ENCODE results near the gene ECD. TPM values are rescaled to one million over a fixed set of nuclear protein-coding genes. Genes with fewer than 3 reads are reported as not detected.

The ECD gene
- polyA plus RNA-seq, 3 donors: 14.1 to 20.2 (median 16.7) TPM

DNA sequence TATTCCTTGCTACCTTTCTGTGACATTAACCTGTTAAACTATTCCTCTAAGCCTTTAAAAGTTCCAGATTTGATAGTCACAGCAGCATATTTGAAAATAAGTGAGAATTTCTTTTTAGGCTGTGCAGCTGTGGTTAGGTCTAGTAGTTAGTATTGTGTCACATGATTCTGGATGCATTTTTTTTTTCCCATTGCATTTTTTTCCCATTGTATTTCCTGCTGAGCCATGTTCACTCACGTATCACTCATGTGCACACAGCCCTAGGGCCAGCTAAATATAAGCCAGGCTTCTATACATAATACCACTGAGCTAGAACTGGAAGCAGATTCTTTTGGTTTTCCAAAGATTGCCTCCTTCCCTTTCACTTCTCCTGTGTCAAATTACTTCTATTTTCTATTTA lies 41.9 kb upstream of the ECD start:
- intact Hi-C loops (cut with micrococcal nuclease): no loop called here
- H3K4me1 Mint-ChIP-seq: no peaks in the 10 kb centered on the region
- H3K79me2 ChIP-seq (ENCODE audit: insufficient read depth, low read length): no peaks in the 10 kb centered on the region
- H2AFZ ChIP-seq (ENCODE audit: insufficient read depth, low read depth, low read length, poor library complexity, severe bottlenecking): no peak overlapping the region
- WGBS (ENCODE audit: insufficient coverage): 44% methylated on average over 1 of the region's 1 CpG
- H3K27me3 ChIP-seq (ENCODE audit: control insufficient read depth in 2 of 2, insufficient read depth in 2 of 2, low read length in 2 of 2): no peaks in the 10 kb centered on the region
- H3K9ac ChIP-seq (ENCODE audit: insufficient read depth, low read length, poor library complexity, severe bottlenecking): no peak overlapping the region
- peaks cover 13 to 47% of the 10 kb centered on the region in 2 donors for H3K36me3 ChIP-seq (replicated peaks in 1 of 2; ENCODE audit: control insufficient read depth in 1 of 2, insufficient read depth in 2 of 2, low read length in 2 of 2)
- no peak overlapping the region for H3K4me3 Mint-ChIP-seq
- H3K27me3 Mint-ChIP-seq (ENCODE audit: low read depth in 3 of 3): no peaks in the 10 kb centered on the region
- no peaks in the 10 kb centered on the region for H3K9me3 ChIP-seq (replicated peaks in 1 of 2; ENCODE audit: control insufficient read depth in 1 of 2, insufficient read depth in 1 of 2, low read length in 2 of 2)
- no peak overlapping the region for H3K27ac ChIP-seq (ENCODE audit: low read depth in 1 of 2, low read length in 2 of 2)
- no peak for DNase-seq
- TF ChIP-seq, protein P1, sequence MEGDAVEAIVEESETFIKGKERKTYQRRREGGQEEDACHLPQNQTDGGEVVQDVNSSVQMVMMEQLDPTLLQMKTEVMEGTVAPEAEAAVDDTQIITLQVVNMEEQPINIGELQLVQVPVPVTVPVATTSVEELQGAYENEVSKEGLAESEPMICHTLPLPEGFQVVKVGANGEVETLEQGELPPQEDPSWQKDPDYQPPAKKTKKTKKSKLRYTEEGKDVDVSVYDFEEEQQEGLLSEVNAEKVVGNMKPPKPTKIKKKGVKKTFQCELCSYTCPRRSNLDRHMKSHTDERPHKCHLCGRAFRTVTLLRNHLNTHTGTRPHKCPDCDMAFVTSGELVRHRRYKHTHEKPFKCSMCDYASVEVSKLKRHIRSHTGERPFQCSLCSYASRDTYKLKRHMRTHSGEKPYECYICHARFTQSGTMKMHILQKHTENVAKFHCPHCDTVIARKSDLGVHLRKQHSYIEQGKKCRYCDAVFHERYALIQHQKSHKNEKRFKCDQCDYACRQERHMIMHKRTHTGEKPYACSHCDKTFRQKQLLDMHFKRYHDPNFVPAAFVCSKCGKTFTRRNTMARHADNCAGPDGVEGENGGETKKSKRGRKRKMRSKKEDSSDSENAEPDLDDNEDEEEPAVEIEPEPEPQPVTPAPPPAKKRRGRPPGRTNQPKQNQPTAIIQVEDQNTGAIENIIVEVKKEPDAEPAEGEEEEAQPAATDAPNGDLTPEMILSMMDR (IDR thresholded peaks at IDR 0.05): no peak
- H3K4me3 ChIP-seq (replicated peaks in 1 of 3; ENCODE audit: low read depth in 2 of 3, low read length in 3 of 3): no peak overlapping the region
- H3K4me1 ChIP-seq (ENCODE audit: control insufficient read depth in 1 of 2, insufficient read depth in 2 of 2, low read length in 2 of 2): no peaks in the 10 kb centered on the region
- H3K27ac Mint-ChIP-seq: no peak overlapping the region
- H4K20me1 ChIP-seq (ENCODE audit: insufficient read depth, low read length): no peaks in the 10 kb centered on the region
- H3K36me3 Mint-ChIP-seq: peaks cover 39 to 41% of the 10 kb centered on the region in 2 donors
- no peak overlapping the region for H3K4me2 ChIP-seq (replicated peaks; ENCODE audit: extremely low read depth, low read length, poor library complexity, severe bottlenecking)
- H3K9me3 Mint-ChIP-seq: no peaks in the 10 kb centered on the region

DNA sequence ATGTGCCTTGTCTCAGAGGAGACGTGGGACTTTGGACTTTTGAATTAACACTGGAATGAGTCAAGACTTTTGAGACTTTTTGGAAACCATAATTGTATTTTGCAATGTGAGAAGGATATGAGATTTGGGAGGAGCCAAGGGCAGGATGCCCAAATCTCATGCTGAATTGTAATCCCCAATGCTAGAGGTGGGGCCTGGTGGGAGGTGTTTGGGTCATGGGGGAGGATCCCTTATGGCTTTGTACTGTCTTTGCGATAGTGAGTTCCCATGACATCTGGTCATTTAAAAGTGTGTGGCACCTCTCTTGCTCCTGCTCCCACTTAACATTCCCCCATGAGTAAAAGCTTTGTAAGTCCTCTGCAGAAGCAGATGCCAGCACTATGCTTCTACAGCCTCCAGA lies 40.1 kb upstream of the ECD start:
- peaks cover 30 to 32% of the 10 kb centered on the region in 2 donors for H3K36me3 Mint-ChIP-seq
- H3K27ac ChIP-seq (ENCODE audit: low read depth in 1 of 2, low read length in 2 of 2): no peak overlapping the region
- no peak overlapping the region for H3K9ac ChIP-seq (ENCODE audit: insufficient read depth, low read length, poor library complexity, severe bottlenecking)
- no peak overlapping the region for H2AFZ ChIP-seq (ENCODE audit: insufficient read depth, low read depth, low read length, poor library complexity, severe bottlenecking)
- no peaks in the 10 kb centered on the region for H3K9me3 Mint-ChIP-seq
- H3K27ac Mint-ChIP-seq: no peak overlapping the region
- no peaks in the 10 kb centered on the region for H3K27me3 Mint-ChIP-seq (ENCODE audit: low read depth in 3 of 3)
- intact Hi-C loops (cut with micrococcal nuclease): no loop called here
- H3K4me3 Mint-ChIP-seq: no peak overlapping the region
- H3K4me1 Mint-ChIP-seq: no peaks in the 10 kb centered on the region
- 100% methylated on average over 1 of the region's 2 CpGs for WGBS (ENCODE audit: insufficient coverage)
- H3K4me3 ChIP-seq (replicated peaks in 1 of 3; ENCODE audit: low read depth in 2 of 3, low read length in 3 of 3): no peak overlapping the region
- H3K4me2 ChIP-seq (replicated peaks; ENCODE audit: extremely low read depth, low read length, poor library complexity, severe bottlenecking): no peak overlapping the region
- no peaks in the 10 kb centered on the region for H3K79me2 ChIP-seq (ENCODE audit: insufficient read depth, low read length)
- no peaks in the 10 kb centered on the region for H3K9me3 ChIP-seq (replicated peaks in 1 of 2; ENCODE audit: control insufficient read depth in 1 of 2, insufficient read depth in 1 of 2, low read length in 2 of 2)
- peaks cover 13 to 46% of the 10 kb centered on the region in 2 donors for H3K36me3 ChIP-seq (replicated peaks in 1 of 2; ENCODE audit: control insufficient read depth in 1 of 2, insufficient read depth in 2 of 2, low read length in 2 of 2)
- H3K4me1 ChIP-seq (ENCODE audit: control insufficient read depth in 1 of 2, insufficient read depth in 2 of 2, low read length in 2 of 2): no peaks in the 10 kb centered on the region
- TF ChIP-seq, protein P1 (IDR thresholded peaks at IDR 0.05): no peak
- H3K27me3 ChIP-seq (ENCODE audit: control insufficient read depth in 2 of 2, insufficient read depth in 2 of 2, low read length in 2 of 2): no peaks in the 10 kb centered on the region
- no peaks in the 10 kb centered on the region for H4K20me1 ChIP-seq (ENCODE audit: insufficient read depth, low read length)
- no peak for DNase-seq
